GM21825 (cell line): Measurements from ENCODE around the gene TCL1A.
"Not testable (repeated sequence)": the region's sequence is repeated elsewhere in the genome, so short reads cannot be mapped to it uniquely, and the experiment has no call there.

Experiments
- ATAC-seq: cut with Tn5 transposase; IDR thresholded peaks from one replicate; pipeline ENCODE4 v1.9.1; 2021; ENCODE audit warnings: mild to moderate bottlenecking, moderate library complexity; ENCODE audit not compliant: unreplicated experiment

The TCL1A gene, protein sequence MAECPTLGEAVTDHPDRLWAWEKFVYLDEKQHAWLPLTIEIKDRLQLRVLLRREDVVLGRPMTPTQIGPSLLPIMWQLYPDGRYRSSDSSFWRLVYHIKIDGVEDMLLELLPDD

DNA sequence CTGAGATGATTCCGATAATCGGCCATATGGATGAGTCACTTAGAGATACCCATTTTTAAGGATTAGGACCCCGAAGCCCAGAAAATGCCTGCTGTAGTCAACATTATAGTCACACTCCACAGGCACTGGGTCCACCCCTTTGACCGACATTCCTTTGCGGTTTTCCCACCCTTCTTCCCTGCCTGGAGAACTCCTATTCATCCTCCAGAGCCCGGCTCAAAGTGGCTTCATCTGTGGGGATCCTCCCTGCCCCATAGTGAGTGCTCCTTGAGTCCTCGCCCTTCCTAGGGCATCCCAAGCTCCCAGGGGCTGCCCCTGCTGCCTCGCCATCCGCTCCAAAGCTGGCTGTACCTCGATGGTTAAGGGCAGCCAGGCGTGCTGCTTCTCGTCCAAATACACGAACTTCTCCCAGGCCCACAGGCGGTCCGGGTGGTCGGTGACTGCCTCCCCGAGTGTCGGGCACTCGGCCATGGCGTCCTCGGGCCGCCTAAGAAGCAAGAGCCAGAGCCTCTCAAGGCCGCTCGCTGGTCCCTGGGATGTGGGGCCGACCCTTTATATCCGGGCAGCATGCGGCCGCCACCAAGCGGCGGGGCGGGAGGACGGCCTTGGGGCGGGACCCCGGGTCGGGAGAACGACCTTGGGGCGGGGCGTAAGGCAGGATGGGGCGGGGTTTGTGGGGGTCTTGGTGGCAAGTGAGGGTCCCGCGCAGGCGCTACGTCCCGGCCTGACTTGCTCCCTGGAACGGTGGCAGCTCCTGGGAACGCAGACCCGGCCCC, at the start of gene TCL1A:
TCL1A (minus strand) TSS at position 530 of the 776 bp plus-strand sequence; CDS start at position 471, 59 bp downstream.
- ATAC-seq = peak; percentile 83

DNA sequence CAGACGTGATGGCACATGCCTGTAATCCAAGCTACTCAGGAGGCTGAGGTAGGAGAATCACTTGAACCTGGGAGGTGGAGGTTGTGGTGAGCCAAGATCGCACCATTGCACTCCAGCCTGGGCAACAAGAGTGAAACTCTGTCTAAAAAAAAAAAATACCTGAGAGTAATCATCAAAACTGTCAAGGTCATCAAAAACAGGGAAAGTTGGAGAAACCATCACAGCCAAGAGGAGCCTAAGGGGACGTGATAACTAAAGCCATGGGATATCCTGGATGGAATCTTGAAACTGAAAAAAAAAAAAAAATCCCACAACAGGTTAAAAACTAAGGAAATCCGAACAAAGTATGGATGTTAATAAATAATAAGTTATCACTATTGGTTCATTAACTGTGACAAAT, 49.1 kb upstream of the TCL1A start:
- ATAC-seq = not testable (repeated sequence)

DNA sequence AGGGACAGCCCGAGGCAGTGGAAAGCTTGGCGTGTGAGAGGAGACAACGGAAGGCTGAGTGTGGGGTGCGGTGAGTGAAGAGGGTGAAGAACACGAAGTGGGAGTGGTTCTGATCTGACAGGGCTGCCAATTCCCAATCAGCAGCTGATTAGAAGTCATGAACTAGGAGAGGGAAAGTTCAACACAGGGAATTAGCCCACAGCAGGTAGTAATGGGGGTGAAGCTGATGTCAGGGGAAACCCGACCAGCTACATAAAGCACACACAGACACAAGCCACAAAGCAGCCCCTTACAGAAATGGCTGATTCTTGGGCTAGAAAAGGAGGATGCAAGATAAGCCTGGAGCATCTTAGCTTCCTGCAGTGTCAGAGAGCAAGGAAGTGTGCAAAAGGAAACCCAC, 47.5 kb upstream of the TCL1A start:
- ATAC-seq = no peak

DNA sequence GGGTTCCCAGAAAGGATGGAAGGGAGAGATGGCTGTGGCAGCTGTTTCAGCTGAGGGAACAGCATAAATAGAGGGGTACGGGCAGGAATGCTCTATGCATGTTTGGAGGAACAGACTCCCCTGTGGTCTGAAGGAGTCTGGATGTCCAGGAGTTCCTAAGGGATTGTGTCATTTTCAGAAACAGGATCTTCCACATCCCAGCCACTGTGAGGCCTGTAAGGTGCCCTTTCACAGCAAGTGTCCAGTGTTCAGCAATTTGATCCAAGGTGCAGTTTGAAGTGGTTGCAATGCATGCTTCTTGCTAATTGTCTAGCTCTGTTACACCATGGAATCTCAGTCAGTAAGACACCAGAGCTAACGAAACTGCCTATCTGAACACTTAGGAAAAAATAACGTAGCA, 46.7 kb upstream of the TCL1A start:
- ATAC-seq = no peak

DNA sequence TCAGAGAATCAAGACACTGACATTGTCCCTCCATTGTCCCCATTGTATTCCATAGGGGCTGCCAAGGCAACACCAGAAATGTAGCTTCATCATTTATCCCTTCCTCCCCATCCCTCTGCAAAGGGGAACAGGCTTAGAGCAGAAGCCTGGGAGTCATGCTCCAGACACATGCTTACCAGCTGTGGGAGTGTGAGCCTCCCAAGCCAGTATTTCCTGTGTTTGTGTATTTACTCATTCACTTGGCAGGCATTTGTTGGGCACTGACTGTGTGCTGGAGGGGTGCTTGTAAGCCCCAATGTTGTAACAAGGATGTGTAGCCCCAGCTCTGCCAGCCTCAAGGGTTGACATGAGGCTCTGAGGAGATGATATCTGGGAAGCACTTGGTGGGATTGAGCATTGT, 46.0 kb upstream of the TCL1A start:
- no peak for ATAC-seq

DNA sequence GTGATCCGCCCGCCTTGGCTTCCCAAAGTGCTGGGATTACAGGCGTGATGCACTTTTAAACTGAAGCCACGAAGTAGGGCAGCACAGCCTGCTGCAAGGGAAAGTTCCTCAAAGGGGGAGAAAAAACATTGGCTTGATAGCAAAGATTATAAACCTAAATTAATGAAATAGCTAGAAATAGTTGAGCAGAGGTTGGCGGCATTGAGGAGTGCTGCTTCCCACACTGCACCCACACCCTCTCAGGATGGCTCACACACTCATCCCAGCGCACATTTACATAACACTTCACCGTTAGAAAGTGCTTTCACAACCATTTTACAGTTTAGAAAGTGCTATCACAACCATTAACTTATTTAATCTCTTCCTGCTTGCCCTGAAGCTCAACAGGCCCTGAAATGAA, 44.4 kb upstream of the TCL1A start:
- no peak for ATAC-seq

DNA sequence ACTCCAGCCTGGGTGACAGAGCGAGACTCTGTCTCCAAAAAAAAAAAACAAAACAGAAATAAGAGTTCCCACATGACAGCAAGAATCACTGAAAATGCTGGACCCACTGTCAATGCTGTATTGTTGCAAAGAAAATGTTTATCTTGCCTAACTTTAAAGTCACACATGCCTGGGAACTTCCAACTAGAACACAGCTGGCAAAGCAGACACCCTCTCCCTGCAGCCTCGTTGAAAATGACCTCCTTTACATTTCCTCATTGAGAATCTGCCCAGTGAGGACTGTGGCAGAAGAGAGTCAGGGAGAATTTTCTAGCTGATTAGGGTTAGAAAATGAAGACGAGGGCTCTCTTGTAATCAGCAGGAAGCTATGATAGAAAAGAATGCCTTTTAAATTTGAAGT, 42.8 kb upstream of the TCL1A start:
- ATAC-seq = no peak

DNA sequence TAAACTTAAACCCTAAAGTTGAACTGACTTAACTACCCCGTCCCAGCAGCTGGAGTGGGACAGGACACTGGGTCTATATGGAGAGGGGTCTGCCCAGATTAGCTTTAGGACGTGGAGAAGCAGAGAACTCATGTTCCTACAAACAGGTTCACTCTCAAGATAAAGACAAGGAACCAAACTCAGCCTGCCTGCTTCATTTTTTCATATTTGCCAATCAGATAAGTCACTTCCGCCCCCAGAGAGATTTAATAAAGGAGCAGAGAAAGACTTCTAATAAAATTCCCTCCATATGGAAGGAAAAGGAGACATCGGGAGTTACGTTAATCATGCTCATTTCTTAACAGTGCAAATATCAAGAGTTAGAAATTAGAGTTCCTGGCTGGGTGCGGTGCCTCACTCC, 42.2 kb upstream of the TCL1A start:
- no peak for ATAC-seq

DNA sequence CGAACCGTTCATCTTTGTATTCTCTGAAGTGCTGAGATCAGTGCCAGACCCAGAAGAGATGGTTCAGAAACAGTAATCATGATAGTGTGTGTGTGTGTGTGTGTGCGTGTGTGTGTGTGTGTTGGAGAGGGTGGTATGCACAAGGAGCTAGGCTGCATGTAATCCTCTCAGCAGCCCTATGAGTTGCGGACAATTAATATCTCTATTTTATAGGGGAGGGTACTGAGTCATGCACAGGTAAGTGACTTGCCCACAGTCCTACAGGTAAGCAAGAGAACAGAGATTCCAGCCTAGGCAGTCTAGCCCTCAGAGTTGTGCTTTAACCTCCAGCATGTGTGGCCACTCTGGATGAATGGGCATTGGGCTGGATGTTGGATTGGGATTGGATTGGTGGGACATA, 27.9 kb upstream of the TCL1A start:
- no peak for ATAC-seq

DNA sequence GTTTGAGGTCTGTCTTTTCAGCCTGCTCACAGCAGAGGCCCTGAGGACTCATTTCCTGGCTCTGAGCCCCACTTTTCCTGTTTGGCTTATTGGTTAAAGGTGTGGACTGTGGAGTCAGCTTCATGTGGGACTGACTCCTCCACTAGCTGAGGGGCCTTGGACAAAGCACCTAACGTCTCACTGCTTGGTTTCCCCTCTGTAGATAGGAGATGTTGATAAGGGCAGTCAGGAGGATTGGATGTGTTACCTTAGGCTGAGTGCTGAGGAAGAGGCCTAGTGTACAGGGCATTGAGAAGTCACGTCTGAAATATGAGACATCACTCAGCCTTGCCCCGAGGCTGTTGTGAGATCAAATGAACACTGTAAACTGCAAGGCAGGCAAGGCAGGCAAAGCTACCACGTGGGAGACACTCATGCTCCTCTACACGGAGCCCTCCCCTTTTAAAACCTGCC, 27.1 kb upstream of the TCL1A start:
- no peak for ATAC-seq

DNA sequence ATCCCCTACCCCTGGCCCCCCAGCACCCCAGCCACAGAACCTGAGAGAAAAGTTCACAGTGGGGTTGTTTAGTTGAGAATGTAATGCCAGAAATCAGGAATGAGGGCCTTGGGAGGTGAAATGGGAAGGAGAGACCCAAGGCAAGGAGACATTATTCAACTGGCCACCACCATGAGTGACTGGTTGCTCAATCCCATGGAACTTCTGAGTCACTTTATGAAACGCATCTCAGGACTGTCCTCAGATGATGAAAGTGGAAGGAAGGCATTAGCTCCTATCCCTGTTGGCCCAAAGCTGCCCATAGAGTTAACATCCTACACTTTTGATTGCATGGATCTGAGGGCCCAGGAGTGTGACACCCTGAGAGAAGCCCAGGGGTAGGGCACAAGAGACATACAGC, 25.4 kb upstream of the TCL1A start:
- ATAC-seq = no peak

DNA sequence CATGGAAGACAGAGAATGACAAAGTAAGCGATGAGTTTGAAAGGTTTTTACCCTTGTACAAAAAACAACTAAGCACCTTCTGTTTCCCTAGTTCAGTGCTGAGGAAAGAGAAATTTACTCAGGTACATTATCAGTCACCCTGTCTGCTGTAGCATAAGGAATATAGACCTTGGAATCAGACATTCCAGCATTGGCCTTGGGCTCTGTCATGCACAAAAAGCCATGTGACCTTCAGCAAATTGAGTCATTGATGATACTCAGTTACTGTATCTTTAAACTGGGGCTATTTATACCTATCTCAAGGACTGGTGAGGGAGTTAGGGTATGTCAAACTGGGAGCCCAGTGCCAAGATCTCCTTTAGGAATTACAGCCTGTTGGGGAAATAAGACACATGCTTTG, 19.3 kb upstream of the TCL1A start:
- no peak for ATAC-seq

DNA sequence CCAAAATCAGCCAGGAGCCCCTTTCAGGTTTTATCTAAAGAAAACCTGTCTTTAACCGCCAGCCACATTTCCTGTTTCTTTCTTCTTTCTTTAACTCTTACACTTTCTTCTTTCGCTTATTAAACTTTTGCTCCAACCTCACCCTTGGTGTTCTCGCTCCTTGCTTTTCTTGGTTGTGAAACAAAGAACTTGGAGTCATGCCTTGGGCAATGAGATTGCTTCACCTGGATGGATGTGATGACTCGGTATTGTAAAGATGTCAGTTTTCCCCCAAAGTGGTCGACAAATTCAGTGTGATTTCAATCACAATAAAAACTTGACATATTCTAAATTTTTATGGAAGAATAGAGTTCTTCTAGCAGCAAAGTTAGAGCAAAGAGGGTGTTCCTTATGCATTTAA, 16.2 kb upstream of the TCL1A start:
- no peak for ATAC-seq

DNA sequence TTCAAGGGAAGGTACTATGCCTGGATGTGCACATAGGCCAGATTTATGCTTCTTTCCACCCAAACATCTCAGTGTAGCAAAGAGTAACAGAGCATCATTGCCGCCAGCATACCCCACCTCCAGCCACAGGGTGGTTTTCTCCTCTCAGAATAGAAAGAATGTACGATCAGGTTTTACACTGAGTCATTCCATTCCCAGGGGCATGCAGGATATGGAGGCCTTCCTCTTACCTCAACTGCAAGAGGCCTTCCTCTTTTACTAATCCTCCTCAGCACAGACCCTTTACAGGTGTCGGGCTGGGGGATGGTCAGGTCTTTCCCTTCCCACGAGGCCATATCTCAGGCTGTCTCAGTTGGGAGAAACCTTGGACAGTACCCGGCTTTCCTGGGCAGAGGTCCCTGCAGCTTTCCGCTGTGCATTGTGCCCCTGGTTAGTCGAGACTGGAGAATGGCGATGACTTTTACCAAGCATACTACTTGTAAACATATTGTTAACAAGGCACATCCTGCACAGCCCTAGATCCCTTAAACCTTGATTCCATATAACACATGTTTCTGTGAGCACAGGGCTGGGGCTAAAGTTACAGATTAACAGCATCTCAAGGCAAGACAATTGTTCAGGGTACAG, 15.6 kb upstream of the TCL1A start:
- not testable (repeated sequence) for ATAC-seq

DNA sequence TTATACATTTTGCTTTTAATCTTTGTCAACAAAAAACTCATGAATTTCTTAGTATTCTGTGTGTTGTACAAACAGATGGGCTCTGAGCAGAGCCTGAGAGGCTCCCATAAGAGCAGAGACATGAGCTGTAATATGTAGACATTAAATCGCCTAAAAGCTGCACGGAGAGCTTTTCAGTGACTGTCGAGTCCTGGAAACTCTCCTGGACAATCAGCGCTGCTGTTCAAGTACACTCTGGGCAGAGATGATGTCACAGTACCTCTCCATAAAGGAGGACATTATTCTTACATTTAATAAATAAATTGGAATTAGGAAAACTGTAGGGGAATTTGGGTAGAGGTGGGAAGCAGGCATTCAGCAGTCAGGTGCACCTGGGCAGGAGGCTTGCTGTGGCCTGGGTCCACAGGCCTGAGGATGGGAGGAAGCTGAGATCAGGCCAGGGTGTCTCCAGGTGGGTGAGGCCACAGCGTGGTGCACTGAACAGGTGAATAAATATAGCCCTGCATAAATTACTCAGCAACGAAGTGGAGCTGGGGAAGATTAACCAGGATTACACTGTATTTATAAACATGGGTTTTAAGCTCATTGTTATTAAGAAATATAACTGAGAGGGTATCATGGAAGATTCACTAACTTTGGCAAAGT, 13.3 kb upstream of the TCL1A start:
- no peak for ATAC-seq

DNA sequence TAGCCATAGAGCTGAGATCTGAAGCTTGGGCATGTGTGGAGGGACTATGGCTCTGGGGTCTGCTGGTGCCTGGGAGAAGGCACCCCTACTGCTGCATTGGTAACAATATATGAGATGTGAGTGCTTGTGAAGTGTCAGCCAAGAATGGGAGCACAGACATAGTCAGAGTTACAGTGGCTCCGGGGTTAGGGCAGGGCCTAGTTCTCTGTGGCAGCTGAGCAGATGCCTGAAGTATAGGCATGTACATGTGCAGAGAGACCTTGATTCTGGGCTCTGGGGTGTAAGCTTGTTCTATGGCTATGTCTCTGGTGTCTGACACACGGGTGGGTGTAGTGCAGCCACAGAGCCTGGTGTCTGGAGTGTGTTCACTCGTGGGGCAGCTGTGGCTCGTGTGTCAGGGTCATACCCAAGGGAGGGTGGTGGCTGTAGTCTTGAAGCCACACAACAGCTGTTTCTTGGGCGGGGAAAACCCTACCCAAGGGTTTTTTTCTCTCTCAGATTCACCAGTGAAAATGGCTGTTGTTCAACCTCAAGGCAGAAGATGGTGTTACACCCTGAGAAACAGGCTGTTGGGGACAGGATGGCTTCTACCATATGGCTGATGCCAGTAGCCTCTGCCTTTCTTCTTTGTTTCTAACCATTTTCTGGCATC, 11.9 kb upstream of the TCL1A start:
- ATAC-seq = peak; percentile 78

DNA sequence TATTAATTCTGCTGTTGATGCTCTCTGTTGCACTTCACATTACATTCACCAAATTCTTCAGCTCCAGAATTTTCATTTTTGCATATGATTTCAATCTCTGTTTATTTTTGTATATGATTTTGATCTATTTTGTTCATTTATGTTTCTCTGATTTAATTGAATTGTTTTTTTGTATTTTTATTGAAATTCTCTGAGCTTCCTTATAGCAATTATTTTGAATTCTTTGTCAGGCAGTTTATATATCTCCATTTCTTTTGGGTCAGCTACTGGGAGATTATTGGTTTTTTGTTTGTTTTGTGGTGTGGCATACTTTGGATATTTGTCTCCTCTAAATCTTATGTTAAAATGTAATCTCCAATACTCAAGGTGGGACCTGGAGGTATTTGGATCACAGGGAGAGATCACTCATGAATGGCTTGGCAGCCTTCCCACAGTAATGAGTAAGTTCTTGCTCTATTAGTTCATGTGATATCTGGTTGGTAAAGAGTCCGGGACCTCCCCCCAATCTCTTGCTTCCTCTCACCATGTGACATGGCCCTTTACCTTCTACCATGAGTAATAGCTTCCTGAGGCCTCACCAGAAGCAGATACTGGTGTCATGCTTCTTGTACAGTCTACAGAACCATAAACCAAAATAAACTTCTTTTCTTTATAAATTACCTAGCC, 8.7 kb upstream of the TCL1A start:
- no peak for ATAC-seq

DNA sequence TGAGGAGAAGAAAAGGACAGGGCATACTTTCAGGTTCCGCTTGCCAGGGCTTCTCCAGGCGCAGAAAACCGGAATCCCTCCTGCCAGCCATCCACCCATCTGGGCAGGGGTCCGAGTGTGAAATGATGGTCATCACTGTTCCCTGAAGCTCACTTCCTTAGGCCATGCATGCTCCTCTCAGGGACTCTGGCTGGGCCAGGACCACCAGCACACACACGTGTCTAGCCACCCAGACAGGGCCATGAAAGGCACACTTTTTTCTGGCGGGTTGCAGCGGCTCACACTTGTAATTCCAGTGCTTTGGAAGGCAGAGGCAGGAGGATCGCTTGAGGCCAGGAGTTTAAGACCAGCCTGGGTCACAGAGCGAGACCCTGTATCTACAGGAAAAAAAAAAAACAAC, 1.5 kb downstream of the TCL1A start:
- ATAC-seq = no peak

DNA sequence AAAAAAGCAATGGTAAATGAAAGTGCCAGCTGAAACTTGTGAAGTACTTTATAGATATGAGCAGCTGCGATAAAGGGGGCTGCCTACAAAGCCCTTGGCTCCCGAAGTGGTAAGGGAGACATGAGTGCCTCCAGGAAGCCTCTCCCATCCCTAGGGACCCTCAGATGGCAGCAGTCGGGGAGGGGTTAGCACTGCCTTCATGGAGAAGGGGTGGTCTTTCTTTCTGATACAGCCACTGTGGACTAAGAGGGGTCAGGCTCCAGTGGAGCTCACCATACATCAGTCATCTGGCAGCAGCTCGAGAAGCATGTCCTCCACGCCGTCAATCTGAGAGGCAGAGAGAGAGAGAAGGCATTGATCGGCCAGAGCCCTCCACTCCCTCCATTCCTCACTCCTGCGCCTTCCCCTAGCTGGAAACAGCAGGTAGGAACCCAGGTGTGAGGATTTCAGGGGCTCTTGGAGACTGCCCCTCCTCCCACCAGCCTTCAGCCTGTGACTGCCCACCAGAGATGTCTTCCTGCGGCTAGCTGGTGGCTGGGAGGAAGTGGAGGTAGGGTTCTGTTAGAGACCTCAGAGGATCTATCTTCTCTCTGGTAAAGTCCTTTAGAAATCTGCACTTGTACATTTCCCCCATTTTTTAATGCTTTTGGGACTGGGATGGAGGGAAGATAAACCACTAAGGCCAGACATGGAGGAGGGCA, 2.3 kb downstream of the TCL1A start:
- ATAC-seq = peak; percentile 35

DNA sequence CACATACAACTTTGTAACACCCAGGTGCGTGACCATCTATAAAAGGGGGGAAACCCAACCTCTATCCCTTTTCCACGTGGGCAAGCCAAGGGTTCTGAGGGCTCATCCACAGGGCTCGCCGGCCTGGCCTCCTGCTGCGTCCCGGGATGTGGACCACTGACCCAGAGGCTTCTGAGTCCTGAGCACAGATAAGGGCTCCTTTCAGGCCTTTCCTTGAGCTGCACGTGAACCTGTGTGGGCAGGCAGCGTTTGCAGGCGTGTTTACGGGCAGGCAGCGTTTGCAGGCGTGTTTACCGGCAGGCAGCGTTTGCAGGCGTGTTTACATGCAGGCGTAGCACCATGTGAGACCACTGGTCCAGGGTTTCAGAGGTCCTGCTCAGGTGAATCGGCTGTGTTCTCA, 3.8 kb downstream of the TCL1A start:
- no peak for ATAC-seq
